K562 (cell line): ENCODE results near the gene B3GALT4. TPM values are rescaled to one million over a fixed set of nuclear protein-coding genes. Genes with fewer than 3 reads are reported as not detected.

ENCODE experiments used
- ATAC-seq: fragments of 200-7000 bp; cut with Tn5 transposase; 3 replicates; pipeline ENCODE4 v1.9.1; 2020; ENCODE audit warnings: moderate library complexity
- BruUV-seq: library from RNA; stranded (reverse); fragments of 400-500 nt; replicated peaks from 2 replicates; lab custom pipeline; 2021; lab: Mats Ljungman, UMichigan
- CTCF ChIA-PET: fragments of 300-600 bp; formaldehyde crosslinking; extraction: SDS; loops from one replicate; lab custom pipeline; 2021; ENCODE audit warnings: low intra/inter-chr PET ratio; lab: Yijun Ruan, JAX
- POLR2A ChIA-PET: fragments of 300-600, 350-650 bp; sonication (Branson Sonifier 250); formaldehyde crosslinking; extraction: SDS; loops from one replicate; lab custom pipeline; 2021; ENCODE audit warnings: antibody characterized with exemption, inconsistent platforms; lab: Yijun Ruan, JAX
- DNase-seq, 4 experiments: peaks; one replicate each; pipeline versions ENCODE4 v3.0.0 to v3.0.0-alpha.2; 2011 to 2018; ENCODE audit warnings: low spot score in 3 of 4, mixed read lengths in 3 of 4; ENCODE audit errors: extremely low read depth in 1 of 4
- FAIRE-seq: peaks from 2 replicates; lab custom pipeline; 2011; peaks lifted over from hg19 to GRCh38; lab: Jason Lieb, UNC
- H2AFZ ChIP-seq: 2 replicates; pipeline ENCODE4 v1.6.0; 2011; ENCODE audit warnings: low read depth, low read length, control low read depth, inconsistent platforms
- H3K27ac ChIP-seq: fragments of 200-600 bp; 3 replicates; pipeline ENCODE4 v1.8.0; 2011; ENCODE audit warnings: low read depth, mild to moderate bottlenecking, control low read depth, inconsistent platforms, low read length, moderate library complexity, mixed read lengths; ENCODE audit errors: extremely low read depth
- H3K27me3 ChIP-seq, 2 experiments: fragments of 300-600 bp in 1 of 2; 2 replicates in 1 of 2; 3 replicates in 1 of 2; pipeline versions ENCODE4 v1.6.0 to v1.8.0; 2011; ENCODE audit warnings: inconsistent platforms in 2 of 2, low read length in 2 of 2, mild to moderate bottlenecking in 1 of 2, mixed read lengths in 1 of 2, moderate library complexity in 1 of 2; ENCODE audit not compliant: control insufficient read depth in 2 of 2, insufficient read depth in 2 of 2
- H3K36me3 ChIP-seq: fragments of 300-600 bp; 3 replicates; pipeline ENCODE4 v1.8.0; 2011; ENCODE audit warnings: mild to moderate bottlenecking, low read length, inconsistent platforms; ENCODE audit not compliant: control insufficient read depth, insufficient read depth
- H3K4me1 ChIP-seq, 2 experiments: fragments of 200-600 bp in 1 of 2; replicated peaks in 1 of 2; 2 replicates in 1 of 2; 3 replicates in 1 of 2; pipeline versions ENCODE4 v1.5.1 to v1.8.0; 2011; ENCODE audit warnings: inconsistent platforms in 2 of 2, low read length in 2 of 2, mild to moderate bottlenecking in 1 of 2, mixed read lengths in 1 of 2, moderate library complexity in 1 of 2; ENCODE audit not compliant: control insufficient read depth in 2 of 2, insufficient read depth in 2 of 2
- H3K4me2 ChIP-seq: 2 replicates; pipeline ENCODE4 v1.6.1; 2011; ENCODE audit warnings: low read length, control low read depth, inconsistent platforms, mixed read lengths; ENCODE audit not compliant: insufficient read depth
- H3K4me3 ChIP-seq: fragments of 200-600 bp; sonication (generic), shearing (Covaris generic); 2 replicates; pipeline ENCODE4 v1.5.1; 2016; ENCODE audit warnings: control low read depth, inconsistent platforms
- H3K79me2 ChIP-seq: fragments of 200-600 bp; 3 replicates; pipeline ENCODE4 v1.8.0; 2011; ENCODE audit warnings: low read length, inconsistent platforms; ENCODE audit not compliant: control insufficient read depth, insufficient read depth
- H3K9ac ChIP-seq, 2 experiments: 2 replicates each; pipeline versions ENCODE4 v1.6.0 to v1.6.1; 2011; ENCODE audit warnings: low read depth in 2 of 2, low read length in 2 of 2, control low read depth in 1 of 2, inconsistent platforms in 1 of 2, mild to moderate bottlenecking in 1 of 2, mixed read lengths in 1 of 2; ENCODE audit not compliant: insufficient read depth in 1 of 2
- H3K9me1 ChIP-seq: one replicate; pipeline ENCODE4 v1.6.0; 2011; ENCODE audit warnings: inconsistent platforms, mild to moderate bottlenecking, low read length, moderate library complexity; ENCODE audit not compliant: control insufficient read depth, insufficient read depth
- H3K9me3 ChIP-seq: replicated peaks from 2 replicates; pipeline ENCODE4 v1.5.1; 2011; ENCODE audit warnings: low read depth, low read length, inconsistent platforms; ENCODE audit not compliant: control insufficient read depth, insufficient read depth
- H4K20me1 ChIP-seq: replicated peaks from 2 replicates; pipeline ENCODE4 v1.6.1; 2011; ENCODE audit warnings: low read length, inconsistent platforms, mixed read lengths; ENCODE audit not compliant: control insufficient read depth, insufficient read depth
- BDP1 ChIP-seq: IDR thresholded peaks from 3 replicates; pipeline ENCODE4 v1.6.1; 2011; ENCODE audit not compliant: insufficient read length, insufficient read depth
- GATA2 ChIP-seq: sonication (generic); formaldehyde crosslinking; IDR thresholded peaks from 2 replicates; pipeline ENCODE4 v1.4.0; 2020; ENCODE audit warnings: mild to moderate bottlenecking, missing genetic modification reagents
- JUNB ChIP-seq: fragments of 450-650 bp; formaldehyde crosslinking; conservative IDR thresholded peaks from 2 replicates; pipeline ENCODE4 v1.4.0; 2020; ENCODE audit warnings: mild to moderate bottlenecking
- KAT7 ChIP-seq: sonication (generic); formaldehyde crosslinking; IDR thresholded peaks from 2 replicates; pipeline ENCODE4 v1.8.0; 2022; ENCODE audit warnings: missing genetic modification reagents, mild to moderate bottlenecking, borderline replicate concordance
- KAT8 ChIP-seq: fragments of 450-650 bp; IDR thresholded peaks from 2 replicates; pipeline ENCODE4 v1.6.1; 2016; ENCODE audit warnings: low read depth, mild to moderate bottlenecking
- NFATC3 ChIP-seq: fragments of 450-650 bp; IDR thresholded peaks from 2 replicates; pipeline ENCODE4 v1.6.1; 2017; ENCODE audit warnings: mild to moderate bottlenecking
- PKNOX1 ChIP-seq: fragments of 450-650 bp; IDR thresholded peaks from 2 replicates; pipeline ENCODE4 v1.6.1; 2016
- RBBP5 ChIP-seq: fragments of 200-600 bp; sonication (generic); IDR thresholded peaks from 2 replicates; pipeline ENCODE4 v1.6.1; 2012; ENCODE audit warnings: borderline replicate concordance, mild to moderate bottlenecking, low read length, control low read depth, inconsistent platforms; ENCODE audit not compliant: insufficient read depth, poor library complexity, severe bottlenecking
- SIN3A ChIP-seq, 2 experiments: fragments of 150-350 bp in 1 of 2; IDR thresholded peaks; 2 replicates each; pipeline ENCODE4 v1.6.1; 2011 to 2016; ENCODE audit warnings: borderline replicate concordance in 2 of 2, low read depth in 2 of 2, low read length in 2 of 2, mild to moderate bottlenecking in 2 of 2, moderate library complexity in 2 of 2; ENCODE audit not compliant: control insufficient read depth in 1 of 2
- THRA ChIP-seq: fragments of 450-650 bp; IDR thresholded peaks from 2 replicates; pipeline ENCODE4 v1.6.1; 2017; ENCODE audit warnings: mild to moderate bottlenecking, moderate library complexity
- U2AF1 ChIP-seq: fragments of 200-400 bp; formaldehyde crosslinking; optimal IDR thresholded peaks from 2 replicates; pipeline ENCODE3; 2017; ENCODE audit warnings: mild to moderate bottlenecking, low read depth, low read length, moderate library complexity
- ZNF311 ChIP-seq: fragments of 250-450 bp; sonication (Bioruptor Pico); IDR thresholded peaks from 2 replicates; pipeline ENCODE4 v1.4.0; 2020; ENCODE audit warnings: mild to moderate bottlenecking, moderate library complexity
- WGBS: fragments of 100-300 bp; shearing (Covaris generic); methylation state at CpG from one replicate; pipeline ENCODE4 v1.1.6; 2016; ENCODE audit warnings: low coverage, mixed read lengths; ENCODE audit not compliant: insufficient coverage; ENCODE audit errors: missing lambda C conversion rate; 5-methylcytosine and 5-hydroxymethylcytosine counted together
- in situ Hi-C: fragments of 300-500 bp; cut with MboI; formaldehyde crosslinking; loops from 4 replicates; pipeline ENCODE4 v1.15.0; 2018; ENCODE audit warnings: inconsistent platforms, mixed read lengths
- intact Hi-C: fragments of 100-400 bp; cut with micrococcal nuclease; formaldehyde crosslinking; loops from 2 replicates; pipeline ENCODE4 v1.14.2; 2022
- polyA plus RNA-seq, 8 experiments: library from polyadenylated mRNA; depleted of rRNA in 4 of 8; stranded (reverse) in 5 of 8; unstranded in 3 of 8; fragments of >200 nt; fragmentation: Nextera tagmentation in 2 of 8; fragmentation: Illumina TruSeq in 1 of 8; extraction: Ambion mirVana in 2 of 8; extraction: Trizol in 1 of 8; gene quantifications; 2 replicates each; pipeline versions ENCODE4 v1.2.1 to v1.2.3, GENCODE V29; 2011 to 2014; ENCODE audit warnings: inconsistent platforms in 1 of 8, missing spikeins in 1 of 8
- total RNA-seq, 7 experiments: library from RNA; depleted of rRNA in 6 of 7; stranded (reverse); fragments of >200 nt in 6 of 7; fragmentation: Illumina TruSeq in 2 of 7; extraction: Trizol in 2 of 7; gene quantifications; 2 replicates each; pipeline versions ENCODE4 v1.2.1 to v1.2.3, GENCODE V29; 2011 to 2021; ENCODE audit warnings: low replicate concordance in 1 of 7
- TF ChIP-seq, protein P1 (sequence below): fragments of 450-650 bp; IDR thresholded peaks from 2 replicates; pipeline ENCODE4 v1.6.1; 2016; ENCODE audit warnings: mild to moderate bottlenecking
- TF ChIP-seq, protein P2 (sequence below): fragments of 450-650 bp; IDR thresholded peaks from 2 replicates; pipeline ENCODE4 v1.6.1; 2018; ENCODE audit warnings: mild to moderate bottlenecking, low read depth; ENCODE audit not compliant: partially characterized antibody

The B3GALT4 gene
- total and polyA plus RNA-seq, 9 of the 15 experiments (the other 6 are each of a cell fraction or from before 2014, with no cell fraction given) = 0.11 to 1.3 (median 0.53) TPM; not detected in 1

DNA sequence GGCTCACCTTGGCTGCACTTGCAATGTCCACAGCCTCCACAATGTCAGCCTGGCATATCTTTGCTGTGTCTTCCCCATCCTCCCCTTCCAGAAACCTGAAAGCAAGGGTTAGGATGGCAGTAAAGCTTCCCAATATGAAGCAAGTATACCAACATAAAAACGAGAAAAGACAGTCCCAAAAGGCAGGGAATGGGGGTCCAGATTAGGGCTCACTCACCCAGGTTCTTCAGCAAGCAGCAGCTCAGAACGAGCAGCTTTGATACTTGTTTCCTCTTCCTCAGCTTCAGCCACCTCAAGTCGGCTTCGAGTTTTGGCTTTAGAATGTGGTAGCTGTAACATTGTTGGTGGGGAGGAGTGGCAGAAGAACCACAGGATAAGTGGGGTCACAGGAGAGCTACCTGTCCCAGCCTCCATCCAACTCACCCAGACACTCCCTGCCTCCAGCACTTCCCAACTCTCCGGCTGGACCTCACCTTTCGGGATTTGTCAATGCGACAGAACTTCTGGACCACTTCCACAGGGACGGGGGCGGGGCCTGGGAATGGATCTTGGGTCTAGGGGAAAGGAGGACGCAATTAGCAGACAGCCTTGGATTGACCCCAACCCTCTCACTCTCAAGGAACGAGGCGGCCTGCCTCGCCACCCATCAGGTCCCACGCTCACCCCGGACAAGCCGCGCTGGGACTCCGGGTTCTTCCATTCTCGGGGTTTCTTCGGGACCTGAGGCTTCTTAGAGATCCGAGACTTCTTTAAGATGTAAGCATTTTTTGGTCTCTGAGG lies 11.4 kb downstream of the B3GALT4 start:
- FAIRE-seq = peak; percentile 19
- DNase-seq = peak in 2 of 4 experiments; percentile 41 to 45
- intact Hi-C loops = no loop called here
- 3% methylated on average over 20 of the region's 21 CpGs for WGBS
- Histone ChIP-seq H3K36me3 (peaks cover 75% of the 10 kb centered on the region), H3K79me2 (peaks cover 45% of the 10 kb centered on the region), H3K9ac (peak overlapping the region; percentile 91 to 94), H3K4me1 (peaks cover 13 to 24% of the 10 kb centered on the region in 2 experiments; a peak in 4 of 5 replicates), H2AFZ (peak overlapping the region; percentile 99), H3K27ac (peak overlapping the region; percentile 83; the same call in 2 of the 3 replicates), H3K9me3 (no peaks in the 10 kb centered on the region), H4K20me1 (no peaks in the 10 kb centered on the region), H3K9me1 (no peaks in the 10 kb centered on the region), H3K4me2 (peak overlapping the region; percentile 98), H3K4me3 (peak overlapping the region; percentile 76), H3K27me3 (no peaks in the 10 kb centered on the region)
- ATAC-seq = no peak
- BruUV-seq = TSS peak; percentile 78
- in situ Hi-C loops = no loop called here
- ChIA-PET CTCF (interaction anchor here (0.7 kb wide), 1 partner anchor 165 kb away, joined by 3 read pairs; no protein-coding TSS in a partner anchor), POLR2A (interaction anchor here (0.5 to 7.1 kb wide), 12 partner anchors 9 to 447 kb away, joined by 3 to 90 read pairs (median 4); partner anchors contain the start of genes B3GALT4, CUTA, HSD17B8 and RGL2)
- TF ChIP-seq SIN3A (IDR thresholded peaks at IDR 0.05; ENCODE audit: borderline replicate concordance in 2 of 2, control insufficient read depth in 1 of 2, low read depth in 2 of 2, low read length in 2 of 2) (no peak), RBBP5 (peak; percentile 5), JUNB (CRISPR knock-in tag) (no peak), GATA2 (CRISPR knock-in tag) (no peak), NFATC3 (no peak), U2AF1 (no peak), ZNF311 (CRISPR knock-in tag) (no peak), KAT7 (peak; percentile 11; the same call in 1 of the 2 replicates), THRA (no peak), BDP1 (no peak), PKNOX1 (no peak), KAT8 (no peak)
- TF ChIP-seq, protein P1, sequence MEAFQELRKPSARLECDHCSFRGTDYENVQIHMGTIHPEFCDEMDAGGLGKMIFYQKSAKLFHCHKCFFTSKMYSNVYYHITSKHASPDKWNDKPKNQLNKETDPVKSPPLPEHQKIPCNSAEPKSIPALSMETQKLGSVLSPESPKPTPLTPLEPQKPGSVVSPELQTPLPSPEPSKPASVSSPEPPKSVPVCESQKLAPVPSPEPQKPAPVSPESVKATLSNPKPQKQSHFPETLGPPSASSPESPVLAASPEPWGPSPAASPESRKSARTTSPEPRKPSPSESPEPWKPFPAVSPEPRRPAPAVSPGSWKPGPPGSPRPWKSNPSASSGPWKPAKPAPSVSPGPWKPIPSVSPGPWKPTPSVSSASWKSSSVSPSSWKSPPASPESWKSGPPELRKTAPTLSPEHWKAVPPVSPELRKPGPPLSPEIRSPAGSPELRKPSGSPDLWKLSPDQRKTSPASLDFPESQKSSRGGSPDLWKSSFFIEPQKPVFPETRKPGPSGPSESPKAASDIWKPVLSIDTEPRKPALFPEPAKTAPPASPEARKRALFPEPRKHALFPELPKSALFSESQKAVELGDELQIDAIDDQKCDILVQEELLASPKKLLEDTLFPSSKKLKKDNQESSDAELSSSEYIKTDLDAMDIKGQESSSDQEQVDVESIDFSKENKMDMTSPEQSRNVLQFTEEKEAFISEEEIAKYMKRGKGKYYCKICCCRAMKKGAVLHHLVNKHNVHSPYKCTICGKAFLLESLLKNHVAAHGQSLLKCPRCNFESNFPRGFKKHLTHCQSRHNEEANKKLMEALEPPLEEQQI = no peak
- TF ChIP-seq, protein P2, sequence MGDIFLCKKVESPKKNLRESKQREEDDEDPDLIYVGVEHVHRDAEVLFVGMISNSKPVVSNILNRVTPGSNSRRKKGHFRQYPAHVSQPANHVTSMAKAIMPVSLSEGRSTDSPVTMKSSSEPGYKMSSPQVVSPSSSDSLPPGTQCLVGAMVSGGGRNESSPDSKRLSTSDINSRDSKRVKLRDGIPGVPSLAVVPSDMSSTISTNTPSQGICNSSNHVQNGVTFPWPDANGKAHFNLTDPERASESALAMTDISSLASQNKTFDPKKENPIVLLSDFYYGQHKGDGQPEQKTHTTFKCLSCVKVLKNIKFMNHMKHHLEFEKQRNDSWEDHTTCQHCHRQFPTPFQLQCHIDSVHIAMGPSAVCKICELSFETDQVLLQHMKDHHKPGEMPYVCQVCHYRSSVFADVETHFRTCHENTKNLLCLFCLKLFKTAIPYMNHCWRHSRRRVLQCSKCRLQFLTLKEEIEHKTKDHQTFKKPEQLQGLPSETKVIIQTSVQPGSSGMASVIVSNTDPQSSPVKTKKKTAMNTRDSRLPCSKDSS = no peak
